GM12878 (cell line): Measurements from ENCODE around the gene FHOD3. TPM values are rescaled to one million over a fixed set of nuclear protein-coding genes. Genes with fewer than 3 reads are reported as not detected.

Experiments
- ATAC-seq: fragments of 200-7000 bp; cut with Tn5 transposase; 3 replicates; pipeline ENCODE4 v1.9.1; 2020; ENCODE audit warnings: mild to moderate bottlenecking, moderate library complexity
- BruUV-seq: library from RNA; stranded (reverse); fragments of 400-500 nt; replicated peaks from 2 replicates; lab custom pipeline; 2021; lab: Mats Ljungman, UMichigan
- CTCF ChIA-PET: fragments of 300-600 bp; sonication (Branson Sonifier 250); formaldehyde crosslinking; extraction: SDS; loops from one replicate; lab custom pipeline; 2021; ENCODE audit warnings: inconsistent platforms; lab: Yijun Ruan, JAX
- POLR2A ChIA-PET: fragments of 350-600 bp; formaldehyde crosslinking; extraction: SDS; loops from one replicate; lab custom pipeline; 2021; ENCODE audit warnings: inconsistent platforms; lab: Charles Lee
- RAD21 ChIA-PET: fragments of 300-600 bp; sonication (Branson Sonifier 250); formaldehyde crosslinking; loops from one replicate; lab custom pipeline; 2023; ENCODE audit warnings: antibody characterized with exemption; ENCODE audit not compliant: unreplicated experiment; lab: Charles Lee
- SMC1A ChIA-PET: fragments of 300-600 bp; sonication (Branson Sonifier 250); formaldehyde crosslinking; loops from one replicate; lab custom pipeline; 2023; ENCODE audit not compliant: unreplicated experiment, uncharacterized antibody; lab: Charles Lee
- DNase-seq: peaks from one replicate; pipeline ENCODE4 v3.0.0-alpha.2; 2011; ENCODE audit warnings: low read depth, low spot score
- FAIRE-seq: peaks from 3 replicates; lab custom pipeline; 2011; peaks lifted over from hg19 to GRCh38; lab: Jason Lieb, UNC
- H2AFZ ChIP-seq: 2 replicates; pipeline ENCODE4 v1.6.0; 2011; ENCODE audit warnings: low read depth, low read length, control low read depth; ENCODE audit not compliant: control insufficient read depth
- H3K27ac ChIP-seq: 2 replicates; pipeline ENCODE4 v1.5.1; 2011; ENCODE audit warnings: control low read depth; ENCODE audit not compliant: control insufficient read depth, insufficient read depth
- H3K27me3 ChIP-seq, 2 experiments: replicated peaks in 1 of 2; 2 replicates each; pipeline versions ENCODE4 v1.6.0 to v1.6.1; 2011; ENCODE audit warnings: low read length in 1 of 2; ENCODE audit not compliant: control insufficient read depth in 2 of 2, insufficient read depth in 2 of 2
- H3K36me3 ChIP-seq, 2 experiments: 2 replicates each; pipeline ENCODE4 v1.5.1; 2011; ENCODE audit warnings: low read length in 1 of 2; ENCODE audit not compliant: control insufficient read depth in 2 of 2, insufficient read depth in 2 of 2
- H3K4me1 ChIP-seq: 2 replicates; pipeline ENCODE4 v1.6.1; 2011; ENCODE audit warnings: mild to moderate bottlenecking, low read length, moderate library complexity, mixed read lengths; ENCODE audit not compliant: control insufficient read depth, insufficient read depth
- H3K4me2 ChIP-seq: 2 replicates; pipeline ENCODE4 v1.6.0; 2011; ENCODE audit warnings: control low read depth; ENCODE audit not compliant: control insufficient read depth, insufficient read depth
- H3K4me3 ChIP-seq: fragments of 200-600 bp; sonication (generic); 2 replicates; pipeline ENCODE4 v1.5.1; 2016
- H3K79me2 ChIP-seq: 2 replicates; pipeline ENCODE4 v1.6.0; 2011; ENCODE audit warnings: low read length; ENCODE audit not compliant: control insufficient read depth, insufficient read depth
- H3K9ac ChIP-seq: 2 replicates; pipeline ENCODE4 v1.8.0; 2011; ENCODE audit warnings: low read length, control low read depth, mixed read lengths; ENCODE audit not compliant: control insufficient read depth, insufficient read depth
- H3K9me3 ChIP-seq: replicated peaks from 3 replicates; pipeline ENCODE4 v1.5.1; 2011; ENCODE audit warnings: mild to moderate bottlenecking, low read length; ENCODE audit not compliant: control insufficient read depth, insufficient read depth
- H4K20me1 ChIP-seq: 2 replicates; pipeline ENCODE4 v1.6.0; 2011; ENCODE audit not compliant: control insufficient read depth, insufficient read depth
- BCL11A ChIP-seq: IDR thresholded peaks from 2 replicates; pipeline ENCODE4 v1.6.1; 2011; ENCODE audit warnings: low read depth, low read length
- CEBPB ChIP-seq, 2 experiments: fragments of 150-350 bp in 1 of 2; IDR thresholded peaks; 2 replicates each; pipeline ENCODE4 v1.6.1; 2012 to 2014; ENCODE audit warnings: low read depth in 2 of 2, low read length in 2 of 2, borderline replicate concordance in 1 of 2, inconsistent platforms in 1 of 2
- FOS ChIP-seq: IDR thresholded peaks from 3 replicates; pipeline ENCODE4 v1.6.1; 2011; ENCODE audit warnings: borderline replicate concordance; ENCODE audit not compliant: insufficient read length; ENCODE audit errors: extremely low read depth
- RBBP5 ChIP-seq: fragments of 200-600 bp; sonication (generic); conservative IDR thresholded peaks from 2 replicates; pipeline ENCODE4 v1.6.1; 2016
- SRF ChIP-seq, 2 experiments: IDR thresholded peaks; 2 replicates each; pipeline ENCODE4 v1.6.1; 2011; ENCODE audit warnings: low read depth in 2 of 2, low read length in 2 of 2, mild to moderate bottlenecking in 1 of 2, moderate library complexity in 1 of 2
- ZNF622 ChIP-seq: fragments of 450-650 bp; IDR thresholded peaks from 2 replicates; pipeline ENCODE4 v1.6.1; 2017; ENCODE audit warnings: mild to moderate bottlenecking, inconsistent platforms
- ZSCAN29 ChIP-seq: fragments of 450-650 bp; IDR thresholded peaks from 2 replicates; pipeline ENCODE4 v1.6.1; 2017; ENCODE audit warnings: mild to moderate bottlenecking, moderate library complexity
- WGBS: methylation state at CpG from one replicate; pipeline ENCODE4 v1.1.6; 2016; ENCODE audit warnings: low lambda C conversion rate; ENCODE audit not compliant: insufficient replicate concordance, insufficient coverage; ENCODE audit errors: missing lambda C conversion rate; 5-methylcytosine and 5-hydroxymethylcytosine counted together
- in situ Hi-C: fragments of 300-500 bp; cut with MboI; formaldehyde crosslinking; loops from 9 replicates; pipeline ENCODE4 v1.14.3; 2018; ENCODE audit warnings: mixed read lengths
- intact Hi-C: fragments of 100-400 bp; cut with micrococcal nuclease; formaldehyde crosslinking; loops from one replicate; pipeline ENCODE4 v1.14.2; 2022; ENCODE audit not compliant: unreplicated experiment
- polyA plus RNA-seq, 11 experiments: library from polyadenylated mRNA; depleted of rRNA in 4 of 11; unstranded in 6 of 11; stranded (reverse) in 5 of 11; fragments of >200 nt; fragmentation: Nextera tagmentation in 4 of 11; fragmentation: Illumina TruSeq in 1 of 11; extraction: Ambion mirVana in 4 of 11; extraction: Trizol in 1 of 11; gene quantifications; 1 replicate in 1 of 11; 2 replicates in 10 of 11; pipeline versions ENCODE4 v1.2.1 to v1.2.3, GENCODE V29; 2011 to 2016; ENCODE audit warnings: inconsistent platforms in 2 of 11, missing spikeins in 2 of 11, low read depth in 1 of 11
- total RNA-seq, 4 experiments: library from RNA; depleted of rRNA in 3 of 4; stranded (reverse); fragments of >200 nt in 3 of 4; fragmentation: Illumina TruSeq in 1 of 4; extraction: Trizol in 1 of 4; gene quantifications; 2 replicates each; pipeline versions ENCODE4 v1.2.1 to v1.2.3, GENCODE V29; 2013 to 2021
- TF ChIP-seq, protein P1 (sequence below): fragments of 450-650 bp; IDR thresholded peaks from 2 replicates; pipeline ENCODE4 v1.6.1; 2017; ENCODE audit warnings: mild to moderate bottlenecking, moderate library complexity
- TF ChIP-seq, protein P2 (sequence below): fragments of 450-650 bp; IDR thresholded peaks from 2 replicates; pipeline ENCODE4 v1.6.1; 2016; ENCODE audit warnings: mild to moderate bottlenecking, moderate library complexity, borderline replicate concordance

FHOD3 gene
- total and polyA plus RNA-seq, 10 of the 15 experiments (the other 5 are each of a cell fraction or from before 2014, with no cell fraction given), result 0.77 to 26.7 (median 10.4) TPM

DNA sequence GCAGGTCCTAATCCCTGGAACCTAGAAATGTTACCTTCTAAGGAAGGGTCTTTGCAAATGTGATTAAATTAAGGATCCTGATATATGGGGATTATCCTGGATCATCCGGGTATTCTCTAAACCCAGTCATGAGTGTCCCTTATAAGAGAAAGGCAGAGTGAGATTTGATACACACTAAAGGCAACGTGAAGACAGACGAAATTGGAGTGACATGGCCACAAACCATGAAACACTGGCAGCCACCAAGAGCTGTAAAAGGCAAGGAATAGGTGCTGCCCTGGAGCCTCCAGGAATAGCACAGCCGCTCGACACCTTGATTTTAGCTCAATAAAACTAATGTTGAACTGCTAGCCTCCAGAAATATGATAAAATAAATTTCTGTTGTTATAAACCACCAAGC, 486.3 kb downstream of the FHOD3 start:
- H3K27me3 ChIP-seq, result no peaks in the 10 kb centered on the region
- RAD21 ChIA-PET, result no interaction called here
- BruUV-seq, result no TSS peak
- POLR2A ChIA-PET, result no interaction called here
- CTCF ChIA-PET, result interaction anchor here (1.6 kb wide), 1 partner anchor 96 kb away, joined by 5 read pairs; no protein-coding TSS in a partner anchor
- SMC1A ChIA-PET, result no interaction called here
- no peaks in the 10 kb centered on the region; a peak in 1 of 4 replicates for H3K36me3 ChIP-seq
- no peak for TF ChIP-seq SRF (IDR thresholded peaks at IDR 0.05; ENCODE audit: low read depth in 2 of 2, low read length in 2 of 2)
- TF ChIP-seq BCL11A, result no peak
- no peak for TF ChIP-seq ZNF622
- no peak for TF ChIP-seq RBBP5
- FAIRE-seq (no peak), DNase-seq (no peak), ATAC-seq (no peak)
- H3K4me3 ChIP-seq, result no peak overlapping the region
- no peaks in the 10 kb centered on the region for H3K9me3 ChIP-seq
- no peaks in the 10 kb centered on the region for H3K4me1 ChIP-seq
- intact Hi-C loops (no loop called here), in situ Hi-C loops (no loop called here)
- H3K4me2 ChIP-seq, result no peak overlapping the region
- H2AFZ ChIP-seq, result no peak overlapping the region
- H3K79me2 ChIP-seq, result no peaks in the 10 kb centered on the region
- no peak overlapping the region for H3K27ac ChIP-seq
- no peak overlapping the region for H3K9ac ChIP-seq
- 96% methylated on average over 5 of the region's 5 CpGs for WGBS
- H4K20me1 ChIP-seq, result no peaks in the 10 kb centered on the region

DNA sequence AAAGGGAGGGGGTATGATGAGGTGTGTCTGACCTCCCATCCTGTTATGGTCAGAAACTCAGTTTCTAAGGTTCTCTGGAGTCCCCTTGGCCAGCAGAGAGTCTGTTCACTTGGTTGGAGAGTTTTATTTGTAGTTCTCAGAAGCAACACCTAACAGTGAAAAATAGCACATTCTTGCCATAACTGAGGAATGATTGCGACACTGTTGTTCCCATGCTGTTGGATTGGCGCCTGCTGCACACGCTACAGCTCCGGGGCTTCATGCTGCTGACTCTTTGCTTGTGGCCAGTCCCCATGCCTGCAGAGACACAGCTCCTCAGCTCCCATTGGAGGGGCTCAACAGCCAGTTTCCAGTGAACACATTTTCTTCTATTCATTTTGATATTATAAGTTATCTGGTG, 489.2 kb downstream of the FHOD3 start:
- Histone ChIP-seq H3K27ac (no peak overlapping the region), H3K9ac (no peak overlapping the region), H2AFZ (no peak overlapping the region), H3K36me3 (peaks cover 0 to 3% of the 10 kb centered on the region in 2 experiments; a peak in 1 of 4 replicates), H3K27me3 (no peaks in the 10 kb centered on the region), H3K79me2 (no peaks in the 10 kb centered on the region), H4K20me1 (no peaks in the 10 kb centered on the region), H3K4me1 (no peaks in the 10 kb centered on the region), H3K9me3 (no peaks in the 10 kb centered on the region), H3K4me2 (no peak overlapping the region), H3K4me3 (no peak overlapping the region)
- DNase-seq (no peak), ATAC-seq (no peak), FAIRE-seq (no peak)
- POLR2A ChIA-PET, result no interaction called here
- in situ Hi-C loops (no loop called here), intact Hi-C loops (no loop called here)
- 96% methylated on average over 4 of the region's 4 CpGs for WGBS
- RAD21 ChIA-PET, result no interaction called here
- CTCF ChIA-PET, result no interaction called here
- SMC1A ChIA-PET, result no interaction called here
- no TSS peak for BruUV-seq
- TF ChIP-seq, protein P1, sequence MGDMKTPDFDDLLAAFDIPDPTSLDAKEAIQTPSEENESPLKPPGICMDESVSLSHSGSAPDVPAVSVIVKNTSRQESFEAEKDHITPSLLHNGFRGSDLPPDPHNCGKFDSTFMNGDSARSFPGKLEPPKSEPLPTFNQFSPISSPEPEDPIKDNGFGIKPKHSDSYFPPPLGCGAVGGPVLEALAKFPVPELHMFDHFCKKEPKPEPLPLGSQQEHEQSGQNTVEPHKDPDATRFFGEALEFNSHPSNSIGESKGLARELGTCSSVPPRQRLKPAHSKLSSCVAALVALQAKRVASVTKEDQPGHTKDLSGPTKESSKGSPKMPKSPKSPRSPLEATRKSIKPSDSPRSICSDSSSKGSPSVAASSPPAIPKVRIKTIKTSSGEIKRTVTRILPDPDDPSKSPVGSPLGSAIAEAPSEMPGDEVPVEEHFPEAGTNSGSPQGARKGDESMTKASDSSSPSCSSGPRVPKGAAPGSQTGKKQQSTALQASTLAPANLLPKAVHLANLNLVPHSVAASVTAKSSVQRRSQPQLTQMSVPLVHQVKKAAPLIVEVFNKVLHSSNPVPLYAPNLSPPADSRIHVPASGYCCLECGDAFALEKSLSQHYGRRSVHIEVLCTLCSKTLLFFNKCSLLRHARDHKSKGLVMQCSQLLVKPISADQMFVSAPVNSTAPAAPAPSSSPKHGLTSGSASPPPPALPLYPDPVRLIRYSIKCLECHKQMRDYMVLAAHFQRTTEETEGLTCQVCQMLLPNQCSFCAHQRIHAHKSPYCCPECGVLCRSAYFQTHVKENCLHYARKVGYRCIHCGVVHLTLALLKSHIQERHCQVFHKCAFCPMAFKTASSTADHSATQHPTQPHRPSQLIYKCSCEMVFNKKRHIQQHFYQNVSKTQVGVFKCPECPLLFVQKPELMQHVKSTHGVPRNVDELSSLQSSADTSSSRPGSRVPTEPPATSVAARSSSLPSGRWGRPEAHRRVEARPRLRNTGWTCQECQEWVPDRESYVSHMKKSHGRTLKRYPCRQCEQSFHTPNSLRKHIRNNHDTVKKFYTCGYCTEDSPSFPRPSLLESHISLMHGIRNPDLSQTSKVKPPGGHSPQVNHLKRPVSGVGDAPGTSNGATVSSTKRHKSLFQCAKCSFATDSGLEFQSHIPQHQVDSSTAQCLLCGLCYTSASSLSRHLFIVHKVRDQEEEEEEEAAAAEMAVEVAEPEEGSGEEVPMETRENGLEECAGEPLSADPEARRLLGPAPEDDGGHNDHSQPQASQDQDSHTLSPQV, result no peak
- TF ChIP-seq CEBPB (IDR thresholded peaks at IDR 0.05; ENCODE audit: borderline replicate concordance in 1 of 2, low read depth in 2 of 2, low read length in 2 of 2), result no peak
- TF ChIP-seq ZSCAN29, result no peak
- TF ChIP-seq FOS, result no peak
- TF ChIP-seq, protein P2, sequence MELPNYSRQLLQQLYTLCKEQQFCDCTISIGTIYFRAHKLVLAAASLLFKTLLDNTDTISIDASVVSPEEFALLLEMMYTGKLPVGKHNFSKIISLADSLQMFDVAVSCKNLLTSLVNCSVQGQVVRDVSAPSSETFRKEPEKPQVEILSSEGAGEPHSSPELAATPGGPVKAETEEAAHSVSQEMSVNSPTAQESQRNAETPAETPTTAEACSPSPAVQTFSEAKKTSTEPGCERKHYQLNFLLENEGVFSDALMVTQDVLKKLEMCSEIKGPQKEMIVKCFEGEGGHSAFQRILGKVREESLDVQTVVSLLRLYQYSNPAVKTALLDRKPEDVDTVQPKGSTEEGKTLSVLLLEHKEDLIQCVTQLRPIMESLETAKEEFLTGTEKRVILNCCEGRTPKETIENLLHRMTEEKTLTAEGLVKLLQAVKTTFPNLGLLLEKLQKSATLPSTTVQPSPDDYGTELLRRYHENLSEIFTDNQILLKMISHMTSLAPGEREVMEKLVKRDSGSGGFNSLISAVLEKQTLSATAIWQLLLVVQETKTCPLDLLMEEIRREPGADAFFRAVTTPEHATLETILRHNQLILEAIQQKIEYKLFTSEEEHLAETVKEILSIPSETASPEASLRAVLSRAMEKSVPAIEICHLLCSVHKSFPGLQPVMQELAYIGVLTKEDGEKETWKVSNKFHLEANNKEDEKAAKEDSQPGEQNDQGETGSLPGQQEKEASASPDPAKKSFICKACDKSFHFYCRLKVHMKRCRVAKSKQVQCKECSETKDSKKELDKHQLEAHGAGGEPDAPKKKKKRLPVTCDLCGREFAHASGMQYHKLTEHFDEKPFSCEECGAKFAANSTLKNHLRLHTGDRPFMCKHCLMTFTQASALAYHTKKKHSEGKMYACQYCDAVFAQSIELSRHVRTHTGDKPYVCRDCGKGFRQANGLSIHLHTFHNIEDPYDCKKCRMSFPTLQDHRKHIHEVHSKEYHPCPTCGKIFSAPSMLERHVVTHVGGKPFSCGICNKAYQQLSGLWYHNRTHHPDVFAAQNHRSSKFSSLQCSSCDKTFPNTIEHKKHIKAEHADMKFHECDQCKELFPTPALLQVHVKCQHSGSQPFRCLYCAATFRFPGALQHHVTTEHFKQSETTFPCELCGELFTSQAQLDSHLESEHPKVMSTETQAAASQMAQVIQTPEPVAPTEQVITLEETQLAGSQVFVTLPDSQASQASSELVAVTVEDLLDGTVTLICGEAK, result no peak
